HEK293 (cell line): ENCODE measurements around the gene DYNLT4.
"Not testable (repeated sequence)": the region's sequence is repeated elsewhere in the genome, so short reads cannot be mapped to it uniquely, and the experiment has no call there.

Experiments
- KLF8 ChIP-seq: fragments of 450-650 bp; formaldehyde crosslinking; IDR thresholded peaks from 2 replicates; pipeline ENCODE4 v1.5.1; 2016; ENCODE audit warnings: missing biosample characterization, missing genetic modification characterization
- YY1 ChIP-seq: fragments of 450-650 bp; formaldehyde crosslinking; IDR thresholded peaks from 2 replicates; pipeline ENCODE4 v1.5.1; 2018; ENCODE audit warnings: missing biosample characterization, missing genetic modification characterization
- ZBTB1 ChIP-seq: fragments of 450-650 bp; formaldehyde crosslinking; IDR thresholded peaks from 2 replicates; pipeline ENCODE4 v1.5.1; 2016; ENCODE audit warnings: missing biosample characterization, missing genetic modification characterization
- ZNF184 ChIP-seq: fragments of 450-650 bp; IDR thresholded peaks from 2 replicates; pipeline ENCODE4 v1.5.1; 2018; ENCODE audit warnings: missing biosample characterization, mild to moderate bottlenecking, missing genetic modification characterization
- ZNF350 ChIP-seq: fragments of 450-650 bp; formaldehyde crosslinking; IDR thresholded peaks from 2 replicates; pipeline ENCODE4 v1.5.0; 2017; ENCODE audit warnings: missing biosample characterization, mild to moderate bottlenecking, missing genetic modification characterization
- TF ChIP-seq, protein P1 (sequence below): fragments of 450-650 bp; formaldehyde crosslinking; IDR thresholded peaks from 2 replicates; pipeline ENCODE4 v1.5.1; 2016; ENCODE audit warnings: missing biosample characterization, missing genetic modification characterization
- TF ChIP-seq, protein P2 (sequence below): fragments of 450-650 bp; formaldehyde crosslinking; IDR thresholded peaks from 2 replicates; pipeline ENCODE4 v1.5.1; 2016; ENCODE audit warnings: missing biosample characterization, missing genetic modification characterization

DNA sequence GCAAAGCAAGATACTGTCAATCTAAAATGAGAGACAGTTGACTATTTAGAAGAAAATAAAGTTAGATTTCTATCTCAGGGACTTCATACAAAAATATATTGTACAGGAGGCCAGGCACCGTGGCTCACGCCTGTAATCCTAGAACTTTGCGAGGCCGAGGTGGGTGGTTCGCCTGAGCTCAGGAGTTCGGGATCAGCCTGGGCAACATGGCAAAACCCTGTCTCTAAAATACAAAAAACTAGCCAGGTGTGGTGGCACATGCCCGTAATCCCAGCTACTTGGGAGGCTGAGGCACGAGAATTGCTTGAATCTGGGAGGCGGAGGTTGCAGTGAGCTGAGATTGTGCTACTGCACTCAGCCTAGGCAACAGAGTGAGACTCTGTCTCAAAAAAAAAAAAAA lies 8.8 kb upstream of the DYNLT4 start:
- TF ChIP-seq, protein P1, sequence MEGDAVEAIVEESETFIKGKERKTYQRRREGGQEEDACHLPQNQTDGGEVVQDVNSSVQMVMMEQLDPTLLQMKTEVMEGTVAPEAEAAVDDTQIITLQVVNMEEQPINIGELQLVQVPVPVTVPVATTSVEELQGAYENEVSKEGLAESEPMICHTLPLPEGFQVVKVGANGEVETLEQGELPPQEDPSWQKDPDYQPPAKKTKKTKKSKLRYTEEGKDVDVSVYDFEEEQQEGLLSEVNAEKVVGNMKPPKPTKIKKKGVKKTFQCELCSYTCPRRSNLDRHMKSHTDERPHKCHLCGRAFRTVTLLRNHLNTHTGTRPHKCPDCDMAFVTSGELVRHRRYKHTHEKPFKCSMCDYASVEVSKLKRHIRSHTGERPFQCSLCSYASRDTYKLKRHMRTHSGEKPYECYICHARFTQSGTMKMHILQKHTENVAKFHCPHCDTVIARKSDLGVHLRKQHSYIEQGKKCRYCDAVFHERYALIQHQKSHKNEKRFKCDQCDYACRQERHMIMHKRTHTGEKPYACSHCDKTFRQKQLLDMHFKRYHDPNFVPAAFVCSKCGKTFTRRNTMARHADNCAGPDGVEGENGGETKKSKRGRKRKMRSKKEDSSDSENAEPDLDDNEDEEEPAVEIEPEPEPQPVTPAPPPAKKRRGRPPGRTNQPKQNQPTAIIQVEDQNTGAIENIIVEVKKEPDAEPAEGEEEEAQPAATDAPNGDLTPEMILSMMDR (tag by site-specific recombination), result not testable (repeated sequence)
- not testable (repeated sequence) for TF ChIP-seq KLF8 (tag by site-specific recombination); ZNF184; ZNF350; YY1 (tag by site-specific recombination); ZBTB1 (tag by site-specific recombination)
- TF ChIP-seq, protein P2, sequence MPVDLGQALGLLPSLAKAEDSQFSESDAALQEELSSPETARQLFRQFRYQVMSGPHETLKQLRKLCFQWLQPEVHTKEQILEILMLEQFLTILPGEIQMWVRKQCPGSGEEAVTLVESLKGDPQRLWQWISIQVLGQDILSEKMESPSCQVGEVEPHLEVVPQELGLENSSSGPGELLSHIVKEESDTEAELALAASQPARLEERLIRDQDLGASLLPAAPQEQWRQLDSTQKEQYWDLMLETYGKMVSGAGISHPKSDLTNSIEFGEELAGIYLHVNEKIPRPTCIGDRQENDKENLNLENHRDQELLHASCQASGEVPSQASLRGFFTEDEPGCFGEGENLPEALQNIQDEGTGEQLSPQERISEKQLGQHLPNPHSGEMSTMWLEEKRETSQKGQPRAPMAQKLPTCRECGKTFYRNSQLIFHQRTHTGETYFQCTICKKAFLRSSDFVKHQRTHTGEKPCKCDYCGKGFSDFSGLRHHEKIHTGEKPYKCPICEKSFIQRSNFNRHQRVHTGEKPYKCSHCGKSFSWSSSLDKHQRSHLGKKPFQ (tag by site-specific recombination), result not testable (repeated sequence)
